Epithelial cell of esophagus (primary cell): Measurements from ENCODE around the gene AMOTL1.
"Not testable (repeated sequence)": the region's sequence is repeated elsewhere in the genome, so short reads cannot be mapped to it uniquely, and the experiment has no call there.

Experiments
- DNase-seq: peaks from one replicate; pipeline ENCODE4 v3.0.0; 2010; ENCODE audit warnings: low read depth
- H3K4me3 ChIP-seq: 2 replicates; pipeline ENCODE4 v1.5.1; 2011; ENCODE audit warnings: mild to moderate bottlenecking, low read length, control low read depth
- TF ChIP-seq, protein P1 (sequence below): IDR thresholded peaks from 2 replicates; pipeline ENCODE4 v1.5.1; 2011; ENCODE audit warnings: low read depth, mild to moderate bottlenecking, low read length, control low read depth, inconsistent platforms; ENCODE audit not compliant: insufficient read depth; ENCODE audit errors: missing control alignments

The AMOTL1 gene

GRCh38 chr11:94897330-94897768 is 129.2 kb downstream of the AMOTL1 start:
- TF ChIP-seq, protein P1, sequence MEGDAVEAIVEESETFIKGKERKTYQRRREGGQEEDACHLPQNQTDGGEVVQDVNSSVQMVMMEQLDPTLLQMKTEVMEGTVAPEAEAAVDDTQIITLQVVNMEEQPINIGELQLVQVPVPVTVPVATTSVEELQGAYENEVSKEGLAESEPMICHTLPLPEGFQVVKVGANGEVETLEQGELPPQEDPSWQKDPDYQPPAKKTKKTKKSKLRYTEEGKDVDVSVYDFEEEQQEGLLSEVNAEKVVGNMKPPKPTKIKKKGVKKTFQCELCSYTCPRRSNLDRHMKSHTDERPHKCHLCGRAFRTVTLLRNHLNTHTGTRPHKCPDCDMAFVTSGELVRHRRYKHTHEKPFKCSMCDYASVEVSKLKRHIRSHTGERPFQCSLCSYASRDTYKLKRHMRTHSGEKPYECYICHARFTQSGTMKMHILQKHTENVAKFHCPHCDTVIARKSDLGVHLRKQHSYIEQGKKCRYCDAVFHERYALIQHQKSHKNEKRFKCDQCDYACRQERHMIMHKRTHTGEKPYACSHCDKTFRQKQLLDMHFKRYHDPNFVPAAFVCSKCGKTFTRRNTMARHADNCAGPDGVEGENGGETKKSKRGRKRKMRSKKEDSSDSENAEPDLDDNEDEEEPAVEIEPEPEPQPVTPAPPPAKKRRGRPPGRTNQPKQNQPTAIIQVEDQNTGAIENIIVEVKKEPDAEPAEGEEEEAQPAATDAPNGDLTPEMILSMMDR, result peak; percentile 90
- H3K4me3 ChIP-seq, result no peak overlapping the region
- peak; percentile 55 for DNase-seq

DNA sequence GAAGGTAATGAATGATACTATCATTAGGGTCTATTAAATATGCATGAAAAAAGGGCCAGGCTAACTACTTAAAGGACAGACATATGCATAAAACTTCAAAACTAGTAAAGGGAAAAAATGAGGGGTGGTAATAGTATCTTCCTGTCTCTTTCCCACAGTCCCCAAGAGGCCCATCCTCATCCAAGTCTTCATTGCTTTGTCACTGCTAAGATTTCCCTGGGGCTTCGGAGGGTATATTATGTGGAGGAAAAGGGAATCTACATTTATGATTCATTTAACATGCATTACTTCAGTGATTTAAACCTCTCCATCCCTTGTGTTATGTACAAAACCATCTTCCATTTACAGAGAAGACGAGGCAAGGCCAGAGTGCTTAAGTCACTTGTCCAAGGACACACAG is 139.1 kb downstream of the AMOTL1 start:
- TF ChIP-seq, protein P1, result no peak
- no peak overlapping the region for H3K4me3 ChIP-seq
- no peak for DNase-seq

DNA sequence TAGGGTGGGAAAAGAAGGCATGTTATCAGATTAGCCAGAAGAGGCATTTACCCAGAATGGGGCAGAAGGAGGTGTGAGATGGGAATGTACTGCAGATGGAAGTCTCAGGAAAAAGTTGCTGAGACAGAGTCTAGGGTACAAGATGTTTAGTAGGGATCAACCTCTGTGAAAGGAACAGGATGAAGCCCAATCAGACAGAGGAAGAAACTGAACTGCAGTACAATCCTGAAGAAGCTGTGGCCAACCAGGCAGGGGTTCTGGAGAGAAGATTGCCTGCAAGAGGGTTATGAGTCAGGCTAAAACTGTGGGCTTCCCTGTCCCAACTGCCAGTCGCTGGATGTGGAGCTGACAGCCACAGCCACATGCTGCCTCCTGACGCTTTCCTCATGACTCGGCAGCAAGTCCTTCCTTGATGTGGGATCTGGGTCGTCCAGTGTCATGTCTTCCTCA is 141.2 kb downstream of the AMOTL1 start:
- no peak for DNase-seq
- no peak overlapping the region for H3K4me3 ChIP-seq
- TF ChIP-seq, protein P1, result no peak

DNA sequence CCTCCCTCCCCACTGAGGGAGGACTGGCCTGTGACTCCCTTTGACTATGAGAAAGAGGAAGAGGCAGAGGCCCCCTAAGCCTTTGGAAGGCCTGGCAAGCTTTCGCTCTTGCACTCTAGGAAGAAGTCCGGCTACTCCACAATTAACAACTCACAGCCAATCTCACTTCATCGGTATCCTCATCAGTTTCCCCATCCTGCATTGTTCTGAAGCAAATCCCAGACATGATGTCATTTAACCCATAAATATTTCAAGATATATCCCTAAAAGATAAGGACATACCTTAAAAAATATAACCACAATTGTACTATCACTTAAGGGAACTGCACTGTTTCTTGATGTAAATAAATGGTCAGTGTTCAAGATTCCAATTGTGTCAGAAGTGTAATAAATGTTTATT is 142.1 kb downstream of the AMOTL1 start:
- H3K4me3 ChIP-seq, result no peak overlapping the region
- no peak for DNase-seq
- TF ChIP-seq, protein P1, result no peak

DNA sequence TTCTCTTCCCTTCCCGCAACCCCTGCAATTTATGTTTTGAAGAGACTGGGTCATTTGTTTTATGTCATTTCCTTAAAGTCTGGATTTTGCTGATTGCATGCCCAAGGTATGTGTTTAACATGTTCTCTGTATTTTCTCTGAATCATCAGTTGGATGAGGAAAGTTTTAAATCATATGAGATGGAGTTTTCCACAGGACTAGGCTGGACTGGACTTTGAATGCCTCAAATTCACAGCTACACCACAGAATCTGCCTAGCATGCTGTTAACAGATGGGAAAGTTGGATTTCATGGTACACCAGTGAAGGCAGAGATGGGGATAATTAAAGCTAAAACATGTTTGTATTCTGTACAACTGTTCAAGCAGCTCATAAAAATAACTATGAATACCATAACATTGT is 142.6 kb downstream of the AMOTL1 start:
- DNase-seq, result peak; percentile 24
- TF ChIP-seq, protein P1, result no peak
- no peak overlapping the region for H3K4me3 ChIP-seq

DNA sequence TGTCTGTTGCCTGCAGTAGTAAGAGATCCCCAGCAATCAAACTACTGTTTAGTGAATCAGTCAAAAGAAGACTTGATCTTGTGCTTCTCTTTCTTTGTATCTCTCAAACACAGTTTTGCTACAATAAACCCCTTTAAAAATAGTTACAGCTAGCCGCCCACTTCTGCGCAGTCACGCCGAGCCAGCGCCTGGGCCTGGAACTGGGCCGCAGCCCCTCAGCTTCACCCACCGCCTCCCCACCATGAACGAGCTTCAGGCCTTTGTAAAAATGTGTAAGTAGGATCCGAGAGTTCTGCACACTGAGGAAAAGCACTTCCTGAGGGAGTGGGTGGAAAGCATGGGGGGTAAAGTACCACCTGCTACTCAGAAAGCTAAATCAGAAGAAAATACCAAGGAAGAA is 144.7 kb downstream of the AMOTL1 start:
- no peak for DNase-seq
- H3K4me3 ChIP-seq, result no peak overlapping the region
- TF ChIP-seq, protein P1, result no peak

DNA sequence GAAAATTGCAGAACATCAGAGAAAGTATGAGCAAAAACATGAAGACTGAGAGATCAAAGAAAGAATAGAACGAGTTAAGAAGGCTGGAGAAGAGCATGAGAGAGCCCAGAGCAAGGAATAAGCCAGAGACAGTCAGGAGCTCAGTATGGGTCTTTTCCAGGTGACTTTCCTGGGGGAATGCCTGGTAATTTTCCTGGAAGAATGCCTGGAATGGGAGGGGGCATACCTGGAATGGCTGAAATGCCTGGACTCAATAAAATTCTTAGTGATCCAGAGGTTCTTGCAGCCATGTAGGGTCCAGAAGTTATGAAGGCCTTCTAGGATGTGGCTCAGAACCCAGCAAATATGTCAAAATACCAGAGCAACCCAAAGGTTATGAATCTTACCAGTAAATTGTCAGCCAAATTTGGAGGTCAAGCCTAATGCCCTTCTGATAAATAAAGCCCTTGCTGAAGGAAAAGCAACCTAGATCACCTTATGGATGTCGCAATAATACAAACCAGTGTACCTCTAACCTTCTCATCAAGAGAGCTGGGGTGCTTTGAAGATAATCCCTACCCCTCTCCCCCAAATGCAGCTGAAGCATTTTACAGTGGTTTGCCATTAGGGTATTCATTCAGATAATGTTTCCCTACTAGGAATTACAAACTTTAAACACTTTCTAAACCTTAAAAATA is 145.7 kb downstream of the AMOTL1 start:
- H3K4me3 ChIP-seq, DNase-seq: not testable (repeated sequence)
